ENCODE data around the gene MSI2. TPM values are rescaled to one million over a fixed set of nuclear protein-coding genes. Genes with fewer than 3 reads are reported as not detected.
A peak's percentile ranks its signal among the peaks of the same experiment; 100 is the strongest.

MSI2 gene
- polyA plus RNA-seq, 1 donor from 2014 or later: 3.8 TPM

- H3K4me3 Mint-ChIP-seq: no peak overlapping the region
- peaks cover 10% of the 10 kb centered on the region for H3K36me3 Mint-ChIP-seq
- no peak overlapping the region for H3K27ac Mint-ChIP-seq
- no peaks in the 10 kb centered on the region for H3K27me3 Mint-ChIP-seq
- H3K4me1 Mint-ChIP-seq: peaks cover 23 to 46% (median 23%) of the 10 kb centered on the region in 3 donors
- no peaks in the 10 kb centered on the region for H3K9me3 Mint-ChIP-seq
These were observed 302.9 kb downstream of the MSI2 start for GRCh38 chr17:57559226-57559625.

- Mint-ChIP-seq H3K4me1 (peaks cover 19 to 41% (median 21%) of the 10 kb centered on the region in 3 donors), H3K27ac (no peak overlapping the region), H3K4me3 (no peak overlapping the region)
These were observed 303.5 kb downstream of the MSI2 start for GRCh38 chr17:57559634-57560318.

DNA sequence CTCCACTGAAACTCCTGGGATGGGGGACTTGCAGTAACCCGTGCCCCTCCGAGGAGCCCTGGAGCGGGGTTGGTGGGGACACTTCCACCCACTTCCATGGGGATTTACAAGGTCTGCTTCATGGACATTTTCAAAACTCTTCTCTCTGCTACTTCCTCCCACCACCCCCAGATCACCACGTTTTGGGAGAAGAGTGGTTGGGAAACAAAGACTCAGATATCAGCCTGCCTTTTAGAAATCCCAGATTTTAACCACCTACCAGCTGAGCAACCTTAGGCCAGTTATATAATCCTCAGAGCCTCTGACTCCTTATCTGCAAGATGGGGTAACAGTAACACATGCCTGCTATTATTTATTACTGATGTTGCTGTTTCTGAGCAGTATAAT, 304.0 kb downstream of the MSI2 start:
- Mint-ChIP-seq H3K9me3 (no peaks in the 10 kb centered on the region), H3K27ac (no peak overlapping the region), H3K4me1 (peaks cover 18 to 39% (median 19%) of the 10 kb centered on the region in 3 donors), H3K27me3 (no peaks in the 10 kb centered on the region), H3K4me3 (no peak overlapping the region), H3K36me3 (peaks cover 11% of the 10 kb centered on the region)

More at GRCh38 chr17:57559634-57560318, 303.5 kb downstream of the MSI2 start:
- peaks cover 10% of the 10 kb centered on the region for H3K36me3 Mint-ChIP-seq
- no peaks in the 10 kb centered on the region for H3K27me3 Mint-ChIP-seq
- H3K9me3 Mint-ChIP-seq: no peaks in the 10 kb centered on the region

DNA sequence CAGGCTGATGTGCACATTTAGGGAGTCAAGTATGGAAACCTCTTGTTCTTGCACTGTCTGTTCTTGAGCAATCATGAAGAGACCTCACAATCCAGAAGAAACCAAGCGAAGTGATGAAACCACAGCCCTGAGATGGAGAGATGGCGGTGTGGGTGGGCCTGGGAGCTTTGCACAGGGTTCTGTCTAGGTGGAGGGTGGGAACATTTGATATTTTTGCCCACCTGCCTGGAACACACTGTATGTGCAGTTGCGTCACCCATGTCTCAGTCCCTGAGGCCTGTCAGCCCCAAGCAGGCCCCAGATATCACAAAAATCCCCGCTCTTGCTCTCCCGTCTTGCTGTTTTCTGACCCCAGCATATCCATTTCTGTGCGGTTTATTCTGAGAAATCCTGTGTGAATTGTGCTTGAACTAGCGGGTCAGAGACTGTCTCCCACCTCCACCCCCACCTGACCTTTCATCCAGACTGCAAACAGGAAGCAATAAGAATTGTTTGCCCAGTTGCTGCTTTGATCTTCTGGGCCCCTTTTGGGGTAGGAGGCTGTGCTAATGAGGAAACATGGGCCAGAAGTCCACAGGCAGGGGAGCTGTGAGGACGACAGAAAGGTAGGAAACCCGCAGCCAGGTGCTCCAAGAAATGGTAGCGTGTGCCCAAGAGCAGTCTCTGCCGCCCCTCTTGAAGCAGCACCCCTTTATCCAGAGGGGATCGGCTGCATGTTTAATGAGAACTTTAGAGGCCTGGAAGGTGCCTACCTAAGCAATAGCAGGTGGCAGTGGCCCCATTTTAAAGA, 304.9 kb downstream of the MSI2 start:
- H3K9me3 Mint-ChIP-seq: no peaks in the 10 kb centered on the region
- peak overlapping the region in 1 of 3 donors; percentile 63 for H3K27ac Mint-ChIP-seq

GRCh38 chr17:57562184-57562698, 305.9 kb downstream of the MSI2 start:
- peaks cover 11% of the 10 kb centered on the region for H3K36me3 Mint-ChIP-seq
- no peak overlapping the region for H3K27ac Mint-ChIP-seq
- no peak overlapping the region for H3K4me3 Mint-ChIP-seq
- no peaks in the 10 kb centered on the region for H3K9me3 Mint-ChIP-seq
- H3K4me1 Mint-ChIP-seq: peaks cover 10 to 22% (median 13%) of the 10 kb centered on the region in 3 donors
- H3K27me3 Mint-ChIP-seq: no peaks in the 10 kb centered on the region

More for the DNA sequence above, 304.9 kb downstream of the MSI2 start:
- Mint-ChIP-seq H3K4me1 (peaks cover 13 to 29% (median 16%) of the 10 kb centered on the region in 3 donors), H3K4me3 (no peak overlapping the region), H3K27me3 (no peaks in the 10 kb centered on the region), H3K36me3 (peaks cover 11% of the 10 kb centered on the region)

DNA sequence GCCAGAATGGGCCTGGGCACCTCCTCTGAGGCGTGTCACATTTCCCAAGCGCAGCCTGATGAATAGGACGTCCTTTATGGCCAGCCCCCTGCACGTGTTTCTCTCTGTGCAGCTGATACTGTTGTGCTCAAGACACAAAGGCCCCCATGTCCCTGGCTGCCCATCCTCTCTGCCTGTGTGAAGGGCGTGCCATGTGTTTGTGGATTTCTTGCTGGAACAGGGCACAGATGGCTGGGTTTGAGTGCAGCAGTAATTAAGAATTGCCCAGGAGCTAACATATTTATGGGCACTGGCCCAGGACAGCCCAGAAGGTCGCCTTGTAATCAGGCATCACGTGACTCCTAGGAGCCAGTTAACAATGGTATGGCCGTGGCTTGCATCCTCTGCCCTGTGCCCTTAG, 307.6 kb downstream of the MSI2 start:
- no peaks in the 10 kb centered on the region for H3K27me3 Mint-ChIP-seq
- no peak overlapping the region for H3K27ac Mint-ChIP-seq
- H3K36me3 Mint-ChIP-seq: peaks cover 11% of the 10 kb centered on the region
- H3K4me1 Mint-ChIP-seq: peaks cover 3 to 10% (median 7%) of the 10 kb centered on the region in 3 donors
- H3K4me3 Mint-ChIP-seq: no peak overlapping the region
- no peaks in the 10 kb centered on the region for H3K9me3 Mint-ChIP-seq

DNA sequence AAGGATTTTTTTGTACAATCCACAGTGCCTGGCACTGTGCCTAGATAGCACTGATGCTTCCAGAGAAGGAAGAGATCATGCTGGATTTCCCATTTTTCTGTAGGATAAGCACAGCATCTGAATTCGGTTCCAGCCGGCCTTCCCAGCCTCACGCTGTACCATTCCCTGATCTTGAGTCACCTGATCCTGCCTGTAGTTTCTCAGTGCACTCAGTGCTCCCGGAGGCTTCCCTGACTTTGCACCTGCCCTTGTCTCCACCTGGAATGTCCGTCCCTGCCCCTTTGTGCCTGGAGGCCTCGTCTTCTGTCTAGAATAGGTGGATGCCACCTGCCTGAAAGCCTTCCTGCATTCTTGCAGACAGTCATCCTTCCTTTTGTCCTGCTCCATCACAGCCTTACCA, 308.9 kb downstream of the MSI2 start:
- H3K9me3 Mint-ChIP-seq: no peaks in the 10 kb centered on the region
- peaks cover 11% of the 10 kb centered on the region for H3K36me3 Mint-ChIP-seq
- H3K27me3 Mint-ChIP-seq: no peaks in the 10 kb centered on the region
- H3K4me3 Mint-ChIP-seq: no peak overlapping the region
- H3K27ac Mint-ChIP-seq: peak overlapping the region in 1 of 3 donors; percentile 69
- peaks cover 0 to 7% (median 6%) of the 10 kb centered on the region in 3 donors for H3K4me1 Mint-ChIP-seq

GRCh38 chr17:57566721-57567120, 310.4 kb downstream of the MSI2 start:
- H3K4me1 Mint-ChIP-seq: no peaks in the 10 kb centered on the region

GRCh38 chr17:57567251-57567650, 310.9 kb downstream of the MSI2 start:
- Mint-ChIP-seq H3K27ac (no peak overlapping the region), H3K9me3 (no peaks in the 10 kb centered on the region), H3K4me3 (no peak overlapping the region), H3K27me3 (no peaks in the 10 kb centered on the region), H3K4me1 (no peaks in the 10 kb centered on the region), H3K36me3 (peaks cover 11% of the 10 kb centered on the region)

More at GRCh38 chr17:57566721-57567120, 310.4 kb downstream of the MSI2 start:
- H3K9me3 Mint-ChIP-seq: no peaks in the 10 kb centered on the region
- peaks cover 14% of the 10 kb centered on the region for H3K36me3 Mint-ChIP-seq
- no peak overlapping the region for H3K4me3 Mint-ChIP-seq
- no peak overlapping the region for H3K27ac Mint-ChIP-seq
- H3K27me3 Mint-ChIP-seq: no peaks in the 10 kb centered on the region

GRCh38 chr17:57568340-57568739, 312.0 kb downstream of the MSI2 start:
- Mint-ChIP-seq H3K27me3 (no peaks in the 10 kb centered on the region), H3K9me3 (no peaks in the 10 kb centered on the region), H3K36me3 (peaks cover 11% of the 10 kb centered on the region), H3K4me3 (no peak overlapping the region), H3K27ac (no peak overlapping the region), H3K4me1 (no peaks in the 10 kb centered on the region)

DNA sequence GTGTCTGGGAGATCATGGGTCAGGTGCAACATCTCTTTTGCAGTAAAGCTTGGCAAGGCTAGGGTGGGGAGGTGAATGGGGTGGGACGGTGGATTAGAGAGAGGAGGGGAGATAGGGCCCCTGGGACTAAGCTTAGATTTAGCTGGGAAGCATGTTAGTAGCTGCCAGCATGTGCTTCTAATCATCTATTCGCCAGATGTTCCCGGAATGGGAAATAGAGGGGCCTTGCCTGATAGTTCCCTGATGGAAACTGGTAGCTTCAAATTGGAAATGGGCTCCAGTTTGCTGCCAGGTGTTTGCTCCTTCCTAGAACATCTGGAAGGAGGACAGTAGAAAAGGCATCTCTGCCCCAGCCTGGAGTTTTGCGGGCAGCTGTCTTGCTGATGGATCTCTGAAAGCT, 312.7 kb downstream of the MSI2 start:
- no peaks in the 10 kb centered on the region for H3K4me1 Mint-ChIP-seq
- peaks cover 14% of the 10 kb centered on the region for H3K36me3 Mint-ChIP-seq
- H3K27me3 Mint-ChIP-seq: no peaks in the 10 kb centered on the region
- no peak overlapping the region for H3K27ac Mint-ChIP-seq
- H3K4me3 Mint-ChIP-seq: no peak overlapping the region
- peaks cover 0 to 1% (median 0%) of the 10 kb centered on the region in 3 donors for H3K9me3 Mint-ChIP-seq

DNA sequence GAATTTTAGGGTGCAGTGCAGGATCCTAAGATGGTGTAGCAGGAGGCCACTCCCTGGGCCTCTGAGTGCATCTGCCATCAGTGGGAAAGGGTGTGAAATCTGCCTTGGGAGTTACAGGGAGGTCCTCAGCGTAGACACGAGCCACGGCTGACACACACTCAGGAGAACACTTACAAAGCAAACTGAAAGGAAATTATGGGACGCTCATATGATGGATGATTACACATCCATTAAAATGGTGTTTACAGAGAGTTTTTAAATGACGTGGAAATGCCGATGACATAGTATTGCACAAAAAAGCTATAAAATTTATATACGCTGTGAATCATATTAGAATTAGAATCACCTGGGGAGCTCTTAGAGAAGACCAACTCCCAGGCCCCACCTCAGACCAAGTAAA, 313.5 kb downstream of the MSI2 start:
- no peak overlapping the region for H3K4me3 Mint-ChIP-seq
- H3K4me1 Mint-ChIP-seq: no peaks in the 10 kb centered on the region
- peaks cover 14% of the 10 kb centered on the region for H3K36me3 Mint-ChIP-seq
- peaks cover 0 to 1% (median 0%) of the 10 kb centered on the region in 3 donors for H3K9me3 Mint-ChIP-seq
- no peaks in the 10 kb centered on the region for H3K27me3 Mint-ChIP-seq
- no peak overlapping the region for H3K27ac Mint-ChIP-seq

- H3K27me3 Mint-ChIP-seq: no peaks in the 10 kb centered on the region
- no peak overlapping the region for H3K27ac Mint-ChIP-seq
- H3K4me3 Mint-ChIP-seq: no peak overlapping the region
- peaks cover 12% of the 10 kb centered on the region for H3K36me3 Mint-ChIP-seq
- H3K4me1 Mint-ChIP-seq: no peaks in the 10 kb centered on the region
- peaks cover 0 to 1% (median 0%) of the 10 kb centered on the region in 3 donors for H3K9me3 Mint-ChIP-seq
These were observed 314.5 kb downstream of the MSI2 start for GRCh38 chr17:57570724-57571344.

GRCh38 chr17:57572062-57572461, 315.7 kb downstream of the MSI2 start:
- peaks cover 0 to 1% (median 0%) of the 10 kb centered on the region in 3 donors for H3K9me3 Mint-ChIP-seq
- H3K27ac Mint-ChIP-seq: no peak overlapping the region
- peaks cover 0 to 3% (median 0%) of the 10 kb centered on the region in 3 donors for H3K4me1 Mint-ChIP-seq
- H3K27me3 Mint-ChIP-seq: no peaks in the 10 kb centered on the region
- H3K4me3 Mint-ChIP-seq: peak overlapping the region in 1 of 4 donors; percentile 51
- H3K36me3 Mint-ChIP-seq: peaks cover 12% of the 10 kb centered on the region

- Mint-ChIP-seq H3K27ac (no peak overlapping the region), H3K27me3 (no peaks in the 10 kb centered on the region), H3K4me1 (peaks cover 0 to 9% (median 0%) of the 10 kb centered on the region in 3 donors), H3K36me3 (peaks cover 12% of the 10 kb centered on the region), H3K4me3 (no peak overlapping the region), H3K9me3 (peaks cover 0 to 1% (median 0%) of the 10 kb centered on the region in 3 donors)
These were observed 316.3 kb downstream of the MSI2 start for GRCh38 chr17:57572600-57572999.
